Common myeloid progenitor, CD34-positive (primary cell): ENCODE data around the gene FRMPD3.

ENCODE experiments used
- CTCF ChIA-PET: fragments of 350-600 bp; sonication (Branson Sonifier 250); formaldehyde crosslinking; loops from one replicate; lab custom pipeline; 2021; ENCODE audit warnings: antibody characterized with exemption; lab: Charles Lee
- POLR2A ChIA-PET: fragments of 350-600 bp; sonication (Branson Sonifier 250); formaldehyde crosslinking; loops from one replicate; lab custom pipeline; 2021; ENCODE audit warnings: antibody characterized with exemption; lab: Charles Lee
- DNase-seq, 3 donors: peaks; one replicate each; pipeline versions ENCODE4 v3.0.0 to v3.0.0-alpha.2; 2013
- H3K27ac ChIP-seq, 2 experiments: 1 replicate in 1 of 2; 2 replicates in 1 of 2; pipeline ENCODE4 v1.7.0; 2013; ENCODE audit warnings: inconsistent platforms in 2 of 2, low read length in 2 of 2, mild to moderate bottlenecking in 2 of 2, low read depth in 1 of 2, moderate library complexity in 1 of 2; ENCODE audit not compliant: severe bottlenecking in 2 of 2, insufficient read depth in 1 of 2, poor library complexity in 1 of 2
- H3K27me3 ChIP-seq, 5 experiments: replicated peaks in 2 of 5; 1 replicate in 3 of 5; 2 replicates in 2 of 5; pipeline versions ENCODE4 v1.6.1 to v1.7.0; 2013; ENCODE audit warnings: low read length in 4 of 5, mild to moderate bottlenecking in 2 of 5, moderate library complexity in 2 of 5, inconsistent platforms in 1 of 5; ENCODE audit not compliant: insufficient read depth in 5 of 5, control insufficient read depth in 4 of 5
- H3K36me3 ChIP-seq, 4 experiments: 1 replicate in 2 of 4; 2 replicates in 2 of 4; pipeline versions ENCODE4 v1.6.1 to v1.7.0; 2013; ENCODE audit warnings: low read length in 3 of 4, control low read depth in 1 of 4, mild to moderate bottlenecking in 1 of 4; ENCODE audit not compliant: control insufficient read depth in 4 of 4, insufficient read depth in 4 of 4
- H3K4me1 ChIP-seq, 4 experiments: 1 replicate in 3 of 4; 2 replicates in 1 of 4; pipeline versions ENCODE4 v1.6.1 to v1.7.1; 2013; ENCODE audit warnings: low read length in 3 of 4, mild to moderate bottlenecking in 3 of 4, control low read depth in 1 of 4, inconsistent platforms in 1 of 4, moderate library complexity in 1 of 4; ENCODE audit not compliant: control insufficient read depth in 4 of 4, insufficient read depth in 4 of 4; ENCODE audit errors: control extremely low read depth in 1 of 4
- H3K4me3 ChIP-seq, 7 experiments: 1 replicate in 4 of 7; 2 replicates in 3 of 7; pipeline versions ENCODE4 v1.5.1 to v1.7.0; 2013; ENCODE audit warnings: mild to moderate bottlenecking in 7 of 7, low read length in 6 of 7, moderate library complexity in 6 of 7, inconsistent platforms in 2 of 7, low read depth in 2 of 7, control low read depth in 1 of 7; ENCODE audit not compliant: insufficient read depth in 4 of 7, control insufficient read depth in 1 of 7; ENCODE audit errors: extremely low read depth in 1 of 7
- H3K9me3 ChIP-seq, 5 experiments: 1 replicate in 4 of 5; 2 replicates in 1 of 5; pipeline versions ENCODE4 v1.6.1 to v1.7.1; 2013; ENCODE audit warnings: low read length in 4 of 5, mild to moderate bottlenecking in 2 of 5, inconsistent platforms in 1 of 5, low read depth in 1 of 5, moderate library complexity in 1 of 5; ENCODE audit not compliant: control insufficient read depth in 4 of 5, insufficient read depth in 2 of 5; ENCODE audit errors: control extremely low read depth in 1 of 5
- WGBS: methylation state at CpG from one replicate; pipeline ENCODE4 v1.1.5; 2013; ENCODE audit not compliant: insufficient coverage; 5-methylcytosine and 5-hydroxymethylcytosine counted together

The FRMPD3 gene

DNA sequence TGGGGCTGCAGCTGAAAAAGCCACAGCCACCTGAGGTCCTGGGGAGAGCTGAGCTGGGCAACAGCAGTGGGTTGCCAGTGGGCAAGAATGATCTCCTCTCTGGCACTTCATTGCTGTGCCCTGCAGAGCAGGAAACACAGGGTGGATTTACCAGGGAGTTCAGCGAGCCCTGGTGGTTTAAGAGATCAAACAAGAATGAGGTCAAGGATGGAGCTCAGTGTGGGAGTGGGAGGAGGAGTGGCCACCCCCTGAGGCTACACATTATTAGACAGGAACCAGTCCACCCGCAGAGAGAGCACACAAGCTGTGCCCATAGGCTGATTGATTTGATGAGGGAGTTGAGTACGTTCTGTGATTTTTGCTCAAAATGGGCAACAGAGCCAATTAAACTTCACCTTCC is 47.3 kb downstream of the FRMPD3 start:
- Histone ChIP-seq H3K4me1 (no peaks in the 10 kb centered on the region), H3K27ac (no peak overlapping the region), H3K27me3 (peaks cover 0 to 11% (median 2%) of the 10 kb centered on the region in 5 experiments), H3K4me3 (no peak overlapping the region), H3K36me3 (no peaks in the 10 kb centered on the region), H3K9me3 (no peaks in the 10 kb centered on the region)
- POLR2A ChIA-PET = no interaction called here
- DNase-seq = no peak
- WGBS = 70% methylated on average over 2 of the region's 3 CpGs
- CTCF ChIA-PET = no interaction called here
